IPS-18c (cell line): ENCODE data around the gene HNRNPAB.
"Not testable (repeated sequence)": the region's sequence is repeated elsewhere in the genome, so short reads cannot be mapped to it uniquely, and the experiment has no call there.

Source experiments
- H3K4me3 ChIP-seq: 2 replicates; pipeline ENCODE4 v1.7.0; 2013; ENCODE audit warnings: low read depth, mild to moderate bottlenecking, low read length, moderate library complexity; ENCODE audit not compliant: insufficient read depth
- H3K9me3 ChIP-seq: one replicate; pipeline ENCODE4 v1.6.1; 2013; ENCODE audit warnings: mild to moderate bottlenecking, low read length, moderate library complexity; ENCODE audit not compliant: control insufficient read depth, insufficient read depth

HNRNPAB gene

GRCh38 chr5:178221853-178222252, 17.5 kb downstream of the HNRNPAB start:
- H3K9me3 ChIP-seq = no peaks in the 10 kb centered on the region
- H3K4me3 ChIP-seq = no peak overlapping the region

- Histone ChIP-seq H3K4me3 (no peak overlapping the region), H3K9me3 (no peaks in the 10 kb centered on the region)
These were observed 18.0 kb downstream of the HNRNPAB start for GRCh38 chr5:178222292-178222691.

GRCh38 chr5:178223196-178223773, 19.0 kb downstream of the HNRNPAB start:
- H3K4me3 ChIP-seq = no peak overlapping the region
- no peaks in the 10 kb centered on the region for H3K9me3 ChIP-seq

GRCh38 chr5:178223828-178224335, 19.5 kb downstream of the HNRNPAB start:
- Histone ChIP-seq H3K9me3 (no peaks in the 10 kb centered on the region), H3K4me3 (no peak overlapping the region)

- no peak overlapping the region for H3K4me3 ChIP-seq
- no peaks in the 10 kb centered on the region for H3K9me3 ChIP-seq
These were observed 20.1 kb downstream of the HNRNPAB start for GRCh38 chr5:178224403-178224802.

- no peak overlapping the region for H3K4me3 ChIP-seq
- no peaks in the 10 kb centered on the region for H3K9me3 ChIP-seq
These were observed 20.8 kb downstream of the HNRNPAB start for GRCh38 chr5:178225174-178225573.

GRCh38 chr5:178227138-178227659, 22.9 kb downstream of the HNRNPAB start:
- H3K4me3 ChIP-seq = no peak overlapping the region
- no peaks in the 10 kb centered on the region for H3K9me3 ChIP-seq

- Histone ChIP-seq H3K9me3 (no peaks in the 10 kb centered on the region), H3K4me3 (no peak overlapping the region)
These were observed 23.6 kb downstream of the HNRNPAB start for GRCh38 chr5:178227929-178228328.

GRCh38 chr5:178228609-178229008, 24.3 kb downstream of the HNRNPAB start:
- Histone ChIP-seq H3K9me3 (no peaks in the 10 kb centered on the region), H3K4me3 (no peak overlapping the region)

- not testable (repeated sequence) for H3K4me3 ChIP-seq, H3K9me3 ChIP-seq
These were observed 24.8 kb downstream of the HNRNPAB start for GRCh38 chr5:178229111-178229510.

- H3K4me3 ChIP-seq = no peak overlapping the region
- no peaks in the 10 kb centered on the region for H3K9me3 ChIP-seq
These were observed 25.5 kb downstream of the HNRNPAB start for GRCh38 chr5:178229861-178230260.

GRCh38 chr5:178230879-178231538, 26.7 kb downstream of the HNRNPAB start:
- peak overlapping the region; percentile 60 for H3K4me3 ChIP-seq

GRCh38 chr5:178231539-178232123, 27.3 kb downstream of the HNRNPAB start:
- H3K4me3 ChIP-seq = peak overlapping the region; percentile 60
- H3K9me3 ChIP-seq = no peaks in the 10 kb centered on the region

More at GRCh38 chr5:178230879-178231538, 26.7 kb downstream of the HNRNPAB start:
- no peaks in the 10 kb centered on the region for H3K9me3 ChIP-seq

- Histone ChIP-seq H3K9me3 (no peaks in the 10 kb centered on the region), H3K4me3 (peak within 1 kb of the TSS; percentile 60)
These were observed 28.0 kb downstream of the HNRNPAB start, which contains the start of gene PHYKPL for GRCh38 chr5:178232124-178232919. Gene PHYKPL (minus strand): TSS chr5:178232802. CDS start chr5:178232550, 252 bp downstream.

GRCh38 chr5:178232920-178233429, 28.6 kb downstream of the HNRNPAB start:
- H3K9me3 ChIP-seq = no peaks in the 10 kb centered on the region
- H3K4me3 ChIP-seq = peak overlapping the region; percentile 60; the same call in 1 of the 2 replicates

GRCh38 chr5:178234121-178234749, 29.9 kb downstream of the HNRNPAB start:
- H3K4me3 ChIP-seq = no peak overlapping the region
- H3K9me3 ChIP-seq = no peaks in the 10 kb centered on the region
